KMS-11 (cell line): ENCODE measurements around the gene EFHC1.
A peak's percentile ranks its signal among the peaks of the same experiment; 100 is the strongest.

ENCODE experiments used
- H2AFZ ChIP-seq: fragments of 200-600 bp; sonication (generic); 2 replicates; pipeline ENCODE4 v1.6.1; 2016; ENCODE audit warnings: antibody characterized with exemption, mixed run types, low read depth
- H3K27ac ChIP-seq: fragments of 200-600 bp; sonication (generic); 2 replicates; pipeline ENCODE4 v1.6.1; 2016; ENCODE audit warnings: mild to moderate bottlenecking, mixed run types
- H3K27me3 ChIP-seq: fragments of 200-600 bp; sonication (generic); 2 replicates; pipeline ENCODE4 v1.6.1; 2017; ENCODE audit warnings: mild to moderate bottlenecking, low read depth, mixed run types, moderate library complexity; ENCODE audit not compliant: insufficient read depth
- H3K36me3 ChIP-seq: fragments of 200-600 bp; sonication (generic); 2 replicates; pipeline ENCODE4 v1.6.1; 2017; ENCODE audit warnings: mild to moderate bottlenecking, mixed run types; ENCODE audit not compliant: insufficient read depth
- H3K4me1 ChIP-seq: fragments of 200-600 bp; sonication (generic); 2 replicates; pipeline ENCODE4 v1.6.1; 2016; ENCODE audit warnings: mild to moderate bottlenecking, low read depth, mixed run types; ENCODE audit not compliant: poor library complexity, severe bottlenecking
- H3K4me2 ChIP-seq: fragments of 200-600 bp; sonication (generic); 2 replicates; pipeline ENCODE4 v1.7.0; 2016; ENCODE audit warnings: mild to moderate bottlenecking, mixed run types
- H3K4me3 ChIP-seq: fragments of 200-600 bp; sonication (generic); IDR thresholded peaks from 2 replicates; pipeline ENCODE4 v1.6.1; 2017; ENCODE audit warnings: low read depth, low read length, mixed read lengths; ENCODE audit not compliant: insufficient read depth
- H3K79me2 ChIP-seq: fragments of 200-600 bp; sonication (generic); 2 replicates; pipeline ENCODE4 v1.6.1; 2016; ENCODE audit warnings: low read depth, mixed run types; ENCODE audit not compliant: insufficient read depth
- H3K9ac ChIP-seq: fragments of 200-600 bp; sonication (generic); 2 replicates; pipeline ENCODE4 v1.6.1; 2016; ENCODE audit warnings: mild to moderate bottlenecking, mixed run types
- H4K20me1 ChIP-seq: fragments of 200-600 bp; sonication (generic); 2 replicates; pipeline ENCODE4 v1.6.1; 2016; ENCODE audit warnings: mild to moderate bottlenecking, mixed run types; ENCODE audit not compliant: insufficient read depth
- TF ChIP-seq, protein P1 (sequence below): fragments of 200-600 bp; sonication (generic); conservative IDR thresholded peaks from 2 replicates; pipeline ENCODE4 v1.6.1; 2017; ENCODE audit warnings: low read depth, mild to moderate bottlenecking, antibody characterized with exemption, low read length, moderate library complexity, mixed read lengths

Gene EFHC1

DNA sequence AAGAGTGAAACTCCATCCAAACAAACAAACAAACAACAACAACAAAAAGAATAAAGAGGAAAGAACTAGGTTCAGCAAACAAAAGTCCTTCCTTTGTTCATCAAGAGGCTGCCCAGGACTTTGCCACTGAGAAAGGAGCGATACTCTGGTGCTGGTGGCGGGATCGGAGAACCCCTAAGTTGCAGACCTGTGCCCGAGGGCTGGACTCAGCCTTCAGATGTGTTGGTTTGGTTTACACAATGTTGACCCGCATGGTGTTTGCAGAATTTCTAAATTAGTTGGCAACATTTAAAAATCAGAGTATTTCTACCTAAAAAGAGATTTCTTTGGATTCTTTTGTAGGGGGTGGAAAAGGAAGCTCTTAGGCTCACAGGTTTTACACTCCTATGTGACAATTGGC, 114.2 kb downstream of the EFHC1 start:
- H3K9ac ChIP-seq = peak overlapping the region; percentile 43; the same call in 1 of the 2 replicates
- H3K27ac ChIP-seq = peak overlapping the region; percentile 94
- H2AFZ ChIP-seq = no peak overlapping the region
- TF ChIP-seq, protein P1, sequence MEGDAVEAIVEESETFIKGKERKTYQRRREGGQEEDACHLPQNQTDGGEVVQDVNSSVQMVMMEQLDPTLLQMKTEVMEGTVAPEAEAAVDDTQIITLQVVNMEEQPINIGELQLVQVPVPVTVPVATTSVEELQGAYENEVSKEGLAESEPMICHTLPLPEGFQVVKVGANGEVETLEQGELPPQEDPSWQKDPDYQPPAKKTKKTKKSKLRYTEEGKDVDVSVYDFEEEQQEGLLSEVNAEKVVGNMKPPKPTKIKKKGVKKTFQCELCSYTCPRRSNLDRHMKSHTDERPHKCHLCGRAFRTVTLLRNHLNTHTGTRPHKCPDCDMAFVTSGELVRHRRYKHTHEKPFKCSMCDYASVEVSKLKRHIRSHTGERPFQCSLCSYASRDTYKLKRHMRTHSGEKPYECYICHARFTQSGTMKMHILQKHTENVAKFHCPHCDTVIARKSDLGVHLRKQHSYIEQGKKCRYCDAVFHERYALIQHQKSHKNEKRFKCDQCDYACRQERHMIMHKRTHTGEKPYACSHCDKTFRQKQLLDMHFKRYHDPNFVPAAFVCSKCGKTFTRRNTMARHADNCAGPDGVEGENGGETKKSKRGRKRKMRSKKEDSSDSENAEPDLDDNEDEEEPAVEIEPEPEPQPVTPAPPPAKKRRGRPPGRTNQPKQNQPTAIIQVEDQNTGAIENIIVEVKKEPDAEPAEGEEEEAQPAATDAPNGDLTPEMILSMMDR = no peak
- H3K27me3 ChIP-seq = no peaks in the 10 kb centered on the region
- peaks cover 71% of the 10 kb centered on the region for H3K79me2 ChIP-seq
- no peaks in the 10 kb centered on the region; the same call in 1 of the 2 replicates for H3K36me3 ChIP-seq
- no peaks in the 10 kb centered on the region for H4K20me1 ChIP-seq
- H3K4me3 ChIP-seq = no peak overlapping the region
- H3K4me2 ChIP-seq = peak overlapping the region; percentile 90
- H3K4me1 ChIP-seq = peaks cover 98% of the 10 kb centered on the region

DNA sequence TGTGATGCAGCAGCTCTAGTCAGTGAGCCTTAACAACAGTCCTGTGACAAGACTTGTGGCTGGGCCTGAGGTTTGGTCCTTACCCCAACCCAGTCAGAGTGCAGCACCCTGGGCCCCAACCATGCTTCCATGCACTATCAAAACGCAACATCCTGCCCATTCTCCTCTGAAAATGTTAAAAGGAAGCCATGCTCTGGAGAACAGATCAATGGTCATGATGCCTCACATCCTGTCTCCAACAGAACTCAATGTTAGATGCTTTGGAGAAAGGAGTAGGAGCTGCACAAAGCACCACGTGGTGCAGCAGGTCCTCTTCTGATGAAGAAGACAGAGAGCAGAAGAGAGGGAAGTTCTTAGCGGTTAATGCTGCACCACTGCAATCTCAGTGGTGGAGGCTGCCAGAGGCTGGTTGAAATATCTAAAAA, 114.8 kb downstream of the EFHC1 start:
- TF ChIP-seq, protein P1 = no peak
- peaks cover 77% of the 10 kb centered on the region for H3K79me2 ChIP-seq

GRCh38 chr6:52535711-52536423, 115.7 kb downstream of the EFHC1 start:
- no peak overlapping the region for H2AFZ ChIP-seq
- H3K4me3 ChIP-seq = peak overlapping the region; percentile 39
- TF ChIP-seq, protein P1 = no peak
- peak overlapping the region; percentile 94 for H3K27ac ChIP-seq
- H3K27me3 ChIP-seq = no peaks in the 10 kb centered on the region
- H3K36me3 ChIP-seq = no peaks in the 10 kb centered on the region; the same call in 1 of the 2 replicates
- peaks cover 77% of the 10 kb centered on the region for H3K79me2 ChIP-seq
- H3K9ac ChIP-seq = peak overlapping the region; percentile 43; the same call in 1 of the 2 replicates
- peaks cover 100% of the 10 kb centered on the region for H3K4me1 ChIP-seq
- peak overlapping the region; percentile 90 for H3K4me2 ChIP-seq
- no peaks in the 10 kb centered on the region for H4K20me1 ChIP-seq

More for the DNA sequence above, 114.8 kb downstream of the EFHC1 start:
- peaks cover 100% of the 10 kb centered on the region for H3K4me1 ChIP-seq
- H3K27me3 ChIP-seq = no peaks in the 10 kb centered on the region
- no peaks in the 10 kb centered on the region for H4K20me1 ChIP-seq
- H3K36me3 ChIP-seq = no peaks in the 10 kb centered on the region; the same call in 1 of the 2 replicates
- peak overlapping the region; percentile 90 for H3K4me2 ChIP-seq
- peak overlapping the region; percentile 94 for H3K27ac ChIP-seq
- no peak overlapping the region for H2AFZ ChIP-seq
- peak overlapping the region; percentile 43; the same call in 1 of the 2 replicates for H3K9ac ChIP-seq
- peak overlapping the region; percentile 39 for H3K4me3 ChIP-seq

GRCh38 chr6:52536424-52536916, 116.3 kb downstream of the EFHC1 start:
- peak overlapping the region; percentile 43; the same call in 1 of the 2 replicates for H3K9ac ChIP-seq
- TF ChIP-seq, protein P1 = no peak
- H3K27me3 ChIP-seq = no peaks in the 10 kb centered on the region
- peaks cover 100% of the 10 kb centered on the region for H3K4me1 ChIP-seq
- H3K4me2 ChIP-seq = peak overlapping the region; percentile 90
- H3K79me2 ChIP-seq = peaks cover 77% of the 10 kb centered on the region
- H3K4me3 ChIP-seq = no peak overlapping the region
- H3K27ac ChIP-seq = peak overlapping the region; percentile 94
- H4K20me1 ChIP-seq = no peaks in the 10 kb centered on the region
- no peak overlapping the region for H2AFZ ChIP-seq
- no peaks in the 10 kb centered on the region; the same call in 1 of the 2 replicates for H3K36me3 ChIP-seq
